Erythroblast (primary cell): ENCODE data around the gene VBP1.

Experiments used
- GATA1 ChIP-seq: IDR thresholded peaks from 2 replicates; pipeline ENCODE4 v1.6.1; 2011; ENCODE audit warnings: low read depth, mild to moderate bottlenecking, control low read depth, low read length, moderate library complexity
- POLR2A ChIP-seq: IDR thresholded peaks from 2 replicates; pipeline ENCODE4 v1.6.1; 2011; ENCODE audit warnings: mild to moderate bottlenecking, low read length

DNA sequence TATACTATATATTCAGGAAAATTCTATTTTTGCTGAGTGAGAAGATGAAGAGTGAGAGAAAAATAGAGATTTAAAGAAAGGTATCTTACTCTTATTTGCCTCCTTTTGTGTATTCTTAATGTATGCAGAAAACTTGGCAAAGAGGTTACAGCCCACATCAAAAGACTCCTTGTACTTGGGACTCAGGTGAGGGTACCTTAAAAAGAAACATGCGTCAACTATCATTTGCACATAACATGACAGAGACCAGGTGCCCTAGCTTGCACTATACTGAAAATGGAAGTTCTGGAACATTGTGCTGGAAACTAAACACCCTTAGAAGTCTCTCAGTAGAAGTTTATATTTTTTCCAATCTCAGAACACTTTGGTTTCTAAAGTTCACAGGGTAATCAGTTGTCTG is 63.6 kb downstream of the VBP1 start:
- no peak for TF ChIP-seq POLR2A
- no peak for TF ChIP-seq GATA1
